Lower leg skin (tissue), 3 donors: ENCODE data around the gene CMYA5.

Source experiments
- POLR2A ChIP-seq, 2 donors: fragments of 450-650 bp; IDR thresholded peaks; one replicate each; pipeline ENCODE4 v1.6.1; 2016 to 2017; ENCODE audit warnings: antibody characterized with exemption in 2 of 2, mild to moderate bottlenecking in 1 of 2, moderate library complexity in 1 of 2
- TF ChIP-seq, protein P1 (sequence below), 3 donors: fragments of 450-650 bp; IDR thresholded peaks; one replicate each; pipeline ENCODE4 v1.5.1; 2016; ENCODE audit warnings: antibody characterized with exemption in 3 of 3, mild to moderate bottlenecking in 3 of 3, moderate library complexity in 2 of 3

DNA sequence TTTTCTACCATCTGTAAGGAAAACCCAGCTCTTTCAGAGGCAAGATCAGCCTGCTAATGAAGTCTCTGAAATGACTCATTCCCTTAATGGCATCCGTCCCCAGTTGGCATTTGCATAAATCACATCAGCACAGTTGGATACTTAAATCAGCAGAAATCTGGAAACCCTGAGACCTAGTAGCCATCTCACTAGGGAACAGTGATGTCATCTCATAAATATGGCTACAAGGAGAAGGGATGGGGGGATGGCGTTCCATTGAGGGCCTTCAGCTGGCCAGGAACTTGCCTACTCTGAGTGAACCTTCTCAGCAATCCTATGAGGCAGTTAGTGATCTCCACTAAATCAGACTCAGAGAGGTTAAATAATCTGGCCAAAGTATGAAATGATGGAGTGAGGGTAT, 81.8 kb downstream of the CMYA5 start:
- TF ChIP-seq, protein P1, sequence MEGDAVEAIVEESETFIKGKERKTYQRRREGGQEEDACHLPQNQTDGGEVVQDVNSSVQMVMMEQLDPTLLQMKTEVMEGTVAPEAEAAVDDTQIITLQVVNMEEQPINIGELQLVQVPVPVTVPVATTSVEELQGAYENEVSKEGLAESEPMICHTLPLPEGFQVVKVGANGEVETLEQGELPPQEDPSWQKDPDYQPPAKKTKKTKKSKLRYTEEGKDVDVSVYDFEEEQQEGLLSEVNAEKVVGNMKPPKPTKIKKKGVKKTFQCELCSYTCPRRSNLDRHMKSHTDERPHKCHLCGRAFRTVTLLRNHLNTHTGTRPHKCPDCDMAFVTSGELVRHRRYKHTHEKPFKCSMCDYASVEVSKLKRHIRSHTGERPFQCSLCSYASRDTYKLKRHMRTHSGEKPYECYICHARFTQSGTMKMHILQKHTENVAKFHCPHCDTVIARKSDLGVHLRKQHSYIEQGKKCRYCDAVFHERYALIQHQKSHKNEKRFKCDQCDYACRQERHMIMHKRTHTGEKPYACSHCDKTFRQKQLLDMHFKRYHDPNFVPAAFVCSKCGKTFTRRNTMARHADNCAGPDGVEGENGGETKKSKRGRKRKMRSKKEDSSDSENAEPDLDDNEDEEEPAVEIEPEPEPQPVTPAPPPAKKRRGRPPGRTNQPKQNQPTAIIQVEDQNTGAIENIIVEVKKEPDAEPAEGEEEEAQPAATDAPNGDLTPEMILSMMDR (IDR thresholded peaks at IDR 0.05) = no peak
- no peak for TF ChIP-seq POLR2A (IDR thresholded peaks at IDR 0.05)
